ENCODE data around the gene PRRC2B.

DNA sequence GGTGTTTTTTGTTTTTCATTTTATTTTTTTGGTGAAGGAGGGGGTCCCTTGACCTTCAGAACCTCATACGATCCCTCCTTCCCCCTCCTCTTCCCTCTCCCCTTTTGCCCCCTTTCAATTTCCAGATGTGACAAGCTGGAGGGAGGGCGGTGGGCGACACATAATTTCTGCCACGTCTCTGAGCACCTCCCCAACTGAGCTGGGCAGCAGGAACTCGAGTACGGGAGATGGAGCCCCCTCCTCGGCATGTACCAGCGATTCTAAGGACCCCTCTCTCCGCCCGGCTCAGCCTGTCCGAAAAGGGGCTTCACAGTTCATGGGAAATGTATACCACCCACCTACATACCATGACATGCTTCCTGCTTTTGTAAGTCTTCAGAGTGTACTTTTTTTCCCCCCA lies 52.4 kb downstream of the PRRC2B start:
- TF ChIP-seq, protein P1, sequence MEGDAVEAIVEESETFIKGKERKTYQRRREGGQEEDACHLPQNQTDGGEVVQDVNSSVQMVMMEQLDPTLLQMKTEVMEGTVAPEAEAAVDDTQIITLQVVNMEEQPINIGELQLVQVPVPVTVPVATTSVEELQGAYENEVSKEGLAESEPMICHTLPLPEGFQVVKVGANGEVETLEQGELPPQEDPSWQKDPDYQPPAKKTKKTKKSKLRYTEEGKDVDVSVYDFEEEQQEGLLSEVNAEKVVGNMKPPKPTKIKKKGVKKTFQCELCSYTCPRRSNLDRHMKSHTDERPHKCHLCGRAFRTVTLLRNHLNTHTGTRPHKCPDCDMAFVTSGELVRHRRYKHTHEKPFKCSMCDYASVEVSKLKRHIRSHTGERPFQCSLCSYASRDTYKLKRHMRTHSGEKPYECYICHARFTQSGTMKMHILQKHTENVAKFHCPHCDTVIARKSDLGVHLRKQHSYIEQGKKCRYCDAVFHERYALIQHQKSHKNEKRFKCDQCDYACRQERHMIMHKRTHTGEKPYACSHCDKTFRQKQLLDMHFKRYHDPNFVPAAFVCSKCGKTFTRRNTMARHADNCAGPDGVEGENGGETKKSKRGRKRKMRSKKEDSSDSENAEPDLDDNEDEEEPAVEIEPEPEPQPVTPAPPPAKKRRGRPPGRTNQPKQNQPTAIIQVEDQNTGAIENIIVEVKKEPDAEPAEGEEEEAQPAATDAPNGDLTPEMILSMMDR (IDR thresholded peaks at IDR 0.05) = no peak
- TF ChIP-seq POLR2A (IDR thresholded peaks at IDR 0.05) (no peak), EP300 (IDR thresholded peaks at IDR 0.05) (no peak)
